Ishikawa (cell line): ENCODE results near the gene WDFY2.

Experiments used
- CEBPB ChIP-seq: IDR thresholded peaks from 2 replicates; pipeline ENCODE4 v1.6.1; 2012
- CREB1 ChIP-seq: IDR thresholded peaks from 2 replicates; pipeline ENCODE4 v1.6.1; 2012; ENCODE audit warnings: low read depth
- EGR1 ChIP-seq: IDR thresholded peaks from 2 replicates; pipeline ENCODE4 v1.6.1; 2012
- EP300 ChIP-seq: IDR thresholded peaks from 2 replicates; pipeline ENCODE4 v1.6.1; 2012; ENCODE audit warnings: borderline replicate concordance
- FOXM1 ChIP-seq: IDR thresholded peaks from 2 replicates; pipeline ENCODE4 v1.6.1; 2012; ENCODE audit warnings: low read depth, borderline replicate concordance
- MAX ChIP-seq: IDR thresholded peaks from 2 replicates; pipeline ENCODE4 v1.6.1; 2012
- NFIC ChIP-seq: IDR thresholded peaks from 2 replicates; pipeline ENCODE4 v1.6.1; 2012
- RAD21 ChIP-seq: IDR thresholded peaks from 2 replicates; pipeline ENCODE4 v1.6.1; 2012; ENCODE audit warnings: low read depth
- REST ChIP-seq: IDR thresholded peaks from 2 replicates; pipeline ENCODE4 v1.6.1; 2012; ENCODE audit warnings: low read depth, mild to moderate bottlenecking
- TAF1 ChIP-seq: IDR thresholded peaks from 2 replicates; pipeline ENCODE4 v1.6.1; 2012; ENCODE audit warnings: low read depth, mild to moderate bottlenecking
- USF1 ChIP-seq: IDR thresholded peaks from 2 replicates; pipeline ENCODE4 v1.6.1; 2012
- YY1 ChIP-seq: IDR thresholded peaks from 2 replicates; pipeline ENCODE4 v1.6.1; 2012; ENCODE audit warnings: low read depth
- ZBTB7A ChIP-seq: IDR thresholded peaks from 2 replicates; pipeline ENCODE4 v1.6.1; 2012; ENCODE audit warnings: low read depth

- TF ChIP-seq MAX = no peak
- no peak for TF ChIP-seq TAF1
- TF ChIP-seq YY1 = no peak
- TF ChIP-seq EP300 = no peak
- no peak for TF ChIP-seq CEBPB
- TF ChIP-seq NFIC = no peak
- TF ChIP-seq RAD21 = no peak
- no peak for TF ChIP-seq USF1
- no peak for TF ChIP-seq CREB1
- TF ChIP-seq ZBTB7A = no peak
- TF ChIP-seq EGR1 = no peak
- no peak for TF ChIP-seq FOXM1
- TF ChIP-seq REST = no peak
Observed at GRCh38 chr13:51697181-51697580, 112.9 kb downstream of the WDFY2 start.
